SK-N-SH (cell line): Measurements from ENCODE around the gene NALF2. TPM values are rescaled to one million over a fixed set of nuclear protein-coding genes. Genes with fewer than 3 reads are reported as not detected.

Source experiments
- CTCF ChIA-PET: fragments of 300-600, 350-600 bp; formaldehyde crosslinking; extraction: SDS; loops from one replicate; lab custom pipeline; 2021; lab: Yijun Ruan, JAX
- POLR2A ChIA-PET: fragments of 350-600 bp; sonication (Branson Sonifier 250); formaldehyde crosslinking; extraction: SDS; loops from one replicate; lab custom pipeline; 2020; ENCODE audit warnings: antibody characterized with exemption, inconsistent platforms; lab: Yijun Ruan, JAX
- DNase-seq: peaks from one replicate; pipeline ENCODE4 v3.0.0; 2012
- H2AFZ ChIP-seq: fragments of 200-600 bp; sonication (generic); 2 replicates; pipeline ENCODE4 v1.8.1; 2016; ENCODE audit warnings: antibody characterized with exemption, mild to moderate bottlenecking, low read depth
- H3F3A ChIP-seq: fragments of 200-600 bp; sonication (generic); replicated peaks from 2 replicates; pipeline ENCODE3; 2016; ENCODE audit warnings: antibody characterized with exemption, mild to moderate bottlenecking; ENCODE audit not compliant: insufficient read depth
- H3K27ac ChIP-seq, 2 experiments: fragments of 200-500 bp in 1 of 2; fragments of 200-600 bp in 1 of 2; sonication (Bioruptor generic) in 1 of 2; sonication (generic), shearing (Covaris generic) in 1 of 2; 2 replicates each; pipeline versions ENCODE4 v1.5.1 to v1.6.1; 2014 to 2016; ENCODE audit warnings: low read depth in 2 of 2, inconsistent platforms in 1 of 2, low read length in 1 of 2, mild to moderate bottlenecking in 1 of 2, mixed read lengths in 1 of 2
- H3K27me3 ChIP-seq: fragments of 200-600 bp; sonication (generic), shearing (Covaris generic); 2 replicates; pipeline ENCODE4 v1.6.1; 2016; ENCODE audit warnings: mixed run types; ENCODE audit not compliant: insufficient read depth
- H3K36me3 ChIP-seq, 2 experiments: fragments of 200-500 bp in 1 of 2; fragments of 200-600 bp in 1 of 2; sonication (Bioruptor generic) in 1 of 2; sonication (generic) in 1 of 2; replicated peaks in 1 of 2; 2 replicates each; pipeline versions ENCODE3 to v1.5.1; 2014 to 2016; ENCODE audit warnings: low read length in 1 of 2, mild to moderate bottlenecking in 1 of 2; ENCODE audit not compliant: insufficient read depth in 2 of 2, control insufficient read depth in 1 of 2
- H3K4me1 ChIP-seq, 2 experiments: fragments of 200-500 bp in 1 of 2; fragments of 200-600 bp in 1 of 2; sonication (Bioruptor generic) in 1 of 2; sonication (generic), shearing (Covaris generic) in 1 of 2; 2 replicates each; pipeline versions ENCODE4 v1.5.1 to v1.6.1; 2014 to 2016; ENCODE audit warnings: low read depth in 1 of 2, low read length in 1 of 2, mixed run types in 1 of 2; ENCODE audit not compliant: insufficient read depth in 2 of 2, control insufficient read depth in 1 of 2
- H3K4me2 ChIP-seq: fragments of 200-600 bp; sonication (generic), shearing (Covaris generic); 2 replicates; pipeline ENCODE4 v1.6.1; 2017; ENCODE audit warnings: mixed run types
- H3K4me3 ChIP-seq, 2 experiments: fragments of 200-500 bp in 1 of 2; fragments of 200-600 bp in 1 of 2; sonication (Bioruptor generic) in 1 of 2; sonication (generic), shearing (Covaris generic) in 1 of 2; 2 replicates each; pipeline versions ENCODE4 v1.5.1 to v1.8.1; 2014 to 2016; ENCODE audit warnings: low read depth in 2 of 2, inconsistent platforms in 1 of 2, low read length in 1 of 2, mild to moderate bottlenecking in 1 of 2, mixed read lengths in 1 of 2, moderate library complexity in 1 of 2
- H3K79me2 ChIP-seq: fragments of 200-600 bp; sonication (generic); 2 replicates; pipeline ENCODE4 v1.8.1; 2017; ENCODE audit warnings: mild to moderate bottlenecking; ENCODE audit not compliant: insufficient read depth
- H3K9ac ChIP-seq: fragments of 200-600 bp; sonication (generic); 2 replicates; pipeline ENCODE4 v1.6.1; 2017; ENCODE audit warnings: mixed run types
- H3K9me2 ChIP-seq: fragments of 200-600 bp; sonication (generic); 2 replicates; pipeline ENCODE4 v1.6.1; 2017; ENCODE audit warnings: mixed run types
- H3K9me3 ChIP-seq: fragments of 200-600 bp; sonication (generic); 2 replicates; pipeline ENCODE4 v1.6.1; 2017; ENCODE audit warnings: mixed run types, mild to moderate bottlenecking, moderate library complexity
- H4K20me1 ChIP-seq: fragments of 200-600 bp; sonication (generic); 2 replicates; pipeline ENCODE4 v1.6.1; 2017; ENCODE audit warnings: mild to moderate bottlenecking, mixed run types; ENCODE audit not compliant: insufficient read depth
- CHD2 ChIP-seq: fragments of 150-350 bp; IDR thresholded peaks from 2 replicates; pipeline ENCODE4 v1.6.1; 2018; ENCODE audit warnings: low read length; ENCODE audit not compliant: partially characterized antibody
- CTCF ChIP-seq: fragments of 200-600 bp; sonication (generic); IDR thresholded peaks from 2 replicates; pipeline ENCODE4 v1.6.1; 2017; ENCODE audit warnings: antibody characterized with exemption, mild to moderate bottlenecking, moderate library complexity
- EZH2phosphoT487 ChIP-seq: fragments of 200-600 bp; sonication (generic); IDR thresholded peaks from 2 replicates; pipeline ENCODE4 v1.6.1; 2017; ENCODE audit warnings: low read depth, mixed run types, mild to moderate bottlenecking, antibody characterized with exemption, moderate library complexity, borderline replicate concordance
- FOXJ3 ChIP-seq: sonication (generic); formaldehyde crosslinking; IDR thresholded peaks from 2 replicates; pipeline ENCODE4 v1.5.1; 2020; ENCODE audit warnings: mild to moderate bottlenecking, missing genetic modification reagents
- FOXM1 ChIP-seq: IDR thresholded peaks from 2 replicates; pipeline ENCODE4 v1.4.0; 2012; ENCODE audit warnings: low read depth, mild to moderate bottlenecking
- GATA2 ChIP-seq: sonication (generic); formaldehyde crosslinking; IDR thresholded peaks from 2 replicates; pipeline ENCODE4 v1.5.0; 2020; ENCODE audit warnings: mild to moderate bottlenecking, missing genetic modification reagents
- JUND ChIP-seq: IDR thresholded peaks from 2 replicates; pipeline ENCODE4 v1.4.0; 2012
- MEF2A ChIP-seq: IDR thresholded peaks from 2 replicates; pipeline ENCODE4 v1.4.0; 2012; ENCODE audit warnings: low read depth, borderline replicate concordance
- NRF1 ChIP-seq: IDR thresholded peaks from 2 replicates; pipeline ENCODE4 v1.6.1; 2012; ENCODE audit warnings: low read depth, mild to moderate bottlenecking, low read length
- POLR2AphosphoS5 ChIP-seq: IDR thresholded peaks from 2 replicates; pipeline ENCODE4 v1.6.1; 2012; ENCODE audit warnings: low read depth, low read length
- RCOR1 ChIP-seq: fragments of 150-350 bp; IDR thresholded peaks from 2 replicates; pipeline ENCODE4 v1.6.1; 2017; ENCODE audit warnings: antibody characterized with exemption, low read length
- REST ChIP-seq: IDR thresholded peaks from 2 replicates; pipeline ENCODE4 v1.6.1; 2012; ENCODE audit warnings: mild to moderate bottlenecking, low read depth, low read length, moderate library complexity
- RFX5 ChIP-seq: IDR thresholded peaks from 2 replicates; pipeline ENCODE4 v1.6.1; 2012; ENCODE audit warnings: mild to moderate bottlenecking, improper control_type of control experiment, low read length
- SMC3 ChIP-seq: IDR thresholded peaks from 2 replicates; pipeline ENCODE4 v1.6.1; 2012; ENCODE audit warnings: low read depth, low read length, improper control_type of control experiment
- TAF1 ChIP-seq: IDR thresholded peaks from 2 replicates; pipeline ENCODE4 v1.6.1; 2012; ENCODE audit warnings: low read depth, mild to moderate bottlenecking, low read length, moderate library complexity, borderline replicate concordance
- TEAD4 ChIP-seq: IDR thresholded peaks from 2 replicates; pipeline ENCODE4 v1.4.0; 2012; ENCODE audit warnings: mild to moderate bottlenecking, borderline replicate concordance; ENCODE audit not compliant: insufficient read depth
- USF1 ChIP-seq: IDR thresholded peaks from 2 replicates; pipeline ENCODE4 v1.4.0; 2012; ENCODE audit warnings: low read depth, borderline replicate concordance
- USF2 ChIP-seq: fragments of 150-350 bp; IDR thresholded peaks from 2 replicates; pipeline ENCODE4 v1.6.1; 2017; ENCODE audit warnings: antibody characterized with exemption, low read length, low read depth, borderline replicate concordance
- WGBS: methylation state at CpG from one replicate; pipeline ENCODE4 v1.1.6; 2017; ENCODE audit warnings: low lambda C conversion rate; 5-methylcytosine and 5-hydroxymethylcytosine counted together
- polyA plus RNA-seq, 3 experiments: library from polyadenylated mRNA; depleted of rRNA; stranded (reverse); fragments of >200 nt; gene quantifications; 2 replicates each; pipeline ENCODE4 v1.2.3, GENCODE V29; 2012

NALF2 gene
- polyA plus RNA-seq, 1 of the 3 experiments (the other 2 are of a cell fraction), result 0.02 TPM

DNA sequence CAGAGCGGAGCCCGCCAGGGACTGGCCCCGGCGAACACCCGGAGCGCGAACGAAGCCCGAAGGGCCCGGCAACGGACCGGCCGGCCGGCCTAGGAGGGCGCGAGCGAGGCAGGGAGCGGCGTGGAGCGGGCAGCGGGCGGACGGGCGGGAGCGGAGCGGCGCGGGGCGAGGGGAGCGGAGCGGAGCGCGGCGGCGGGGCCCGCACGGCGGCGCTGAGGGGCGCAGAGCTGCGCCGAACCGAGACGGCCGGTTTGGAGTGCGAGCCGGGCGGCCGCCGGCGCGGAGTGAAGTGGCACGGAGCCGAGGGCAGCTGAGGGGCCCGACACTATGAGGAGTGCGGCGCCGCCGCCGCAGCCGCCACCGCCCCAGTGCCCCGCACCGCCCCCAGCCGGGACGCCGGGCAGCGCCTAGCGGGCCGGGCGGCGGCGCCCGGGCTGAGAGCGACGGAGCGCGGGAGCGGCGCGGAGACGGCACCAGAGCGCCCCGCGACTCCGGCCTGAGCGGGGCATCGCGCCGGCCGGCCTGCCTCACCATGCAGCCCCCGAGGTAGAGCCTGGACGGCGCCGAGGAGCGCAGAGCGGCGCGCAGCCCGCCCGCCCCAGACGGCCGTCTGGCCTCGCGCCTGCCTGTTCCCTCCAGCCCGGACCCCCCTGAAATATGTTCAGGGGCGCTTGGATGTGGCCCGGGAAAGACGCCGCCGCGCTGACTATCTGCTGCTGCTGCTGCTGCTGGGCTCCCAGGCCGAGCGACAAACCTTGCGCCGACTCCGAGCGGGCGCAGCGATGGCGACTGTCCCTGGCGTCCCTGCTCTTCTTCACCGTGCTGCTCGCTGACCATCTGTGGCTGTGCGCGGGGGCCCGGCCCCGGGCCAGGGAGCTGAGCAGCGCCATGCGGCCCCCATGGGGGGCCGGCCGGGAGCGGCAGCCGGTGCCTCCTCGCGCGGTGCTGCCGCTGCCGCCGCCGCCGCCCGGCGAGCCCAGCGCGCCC lies 793 bp downstream of the NALF2 start:
- no peak overlapping the region for H3K27ac ChIP-seq
- TF ChIP-seq CTCF, result no peak
- TF ChIP-seq SMC3, result no peak
- no peak for TF ChIP-seq TAF1
- TF ChIP-seq RCOR1, result no peak
- no peak for TF ChIP-seq NRF1
- TF ChIP-seq FOXM1, result no peak
- no peak for TF ChIP-seq USF2
- TF ChIP-seq USF1, result no peak
- no peak for TF ChIP-seq CHD2
- no peak for TF ChIP-seq TEAD4
- TF ChIP-seq JUND, result no peak
- no peak for TF ChIP-seq REST
- no peak for TF ChIP-seq RFX5
- TF ChIP-seq MEF2A, result no peak
- TF ChIP-seq EZH2phosphoT487, result no peak
- TF ChIP-seq FOXJ3 (CRISPR knock-in tag), result no peak
- TF ChIP-seq GATA2 (CRISPR knock-in tag), result no peak
- no peak for TF ChIP-seq POLR2AphosphoS5
- no peaks in the 10 kb centered on the region for H3K36me3 ChIP-seq
- peak overlapping the region in 1 of 2 experiments; percentile 44; a peak in 3 of 4 replicates for H3K4me3 ChIP-seq
- H3K9me3 ChIP-seq, result no peaks in the 10 kb centered on the region
- no peaks in the 10 kb centered on the region for H3K9me2 ChIP-seq
- CTCF ChIA-PET, result interaction anchor here (3.6 kb wide), 1 partner anchor 12 kb away, joined by 17 read pairs; no protein-coding TSS in a partner anchor
- DNase-seq, result peak; percentile 62
- peak overlapping the region; percentile 50; the same call in 1 of the 2 replicates for H3K4me2 ChIP-seq
- WGBS, result 57% methylated on average over 37 of the region's 146 CpGs
- H3K4me1 ChIP-seq, result no peaks in the 10 kb centered on the region; a peak in 1 of 4 replicates
- POLR2A ChIA-PET, result no interaction called here
- no peaks in the 10 kb centered on the region for H3K79me2 ChIP-seq
- H3K9ac ChIP-seq, result no peak overlapping the region
- no peaks in the 10 kb centered on the region for H3F3A ChIP-seq
- peaks cover 6% of the 10 kb centered on the region; the same call in 1 of the 2 replicates for H4K20me1 ChIP-seq
- H2AFZ ChIP-seq, result no peak overlapping the region
- H3K27me3 ChIP-seq, result peaks cover 14% of the 10 kb centered on the region
